Bronchial epithelial cell (primary cell): Measurements from ENCODE around the gene CARD9. TPM values are rescaled to one million over a fixed set of nuclear protein-coding genes. Genes with fewer than 3 reads are reported as not detected.

Experiments used
- DNase-seq: peaks from one replicate; pipeline ENCODE4 v3.0.0-alpha.2; 2010; ENCODE audit warnings: low read depth
- FAIRE-seq: peaks from 2 replicates; lab custom pipeline; 2011; peaks lifted over from hg19 to GRCh38; lab: Jason Lieb, UNC
- H3K27me3 ChIP-seq: 2 replicates; pipeline ENCODE4 v1.5.1; 2011; ENCODE audit warnings: low read length; ENCODE audit not compliant: control insufficient read depth, insufficient read depth
- H3K36me3 ChIP-seq: 2 replicates; pipeline ENCODE4 v1.5.1; 2011; ENCODE audit warnings: low read length; ENCODE audit not compliant: control insufficient read depth, insufficient read depth
- H3K4me3 ChIP-seq: 2 replicates; pipeline ENCODE4 v1.5.1; 2011; ENCODE audit warnings: mild to moderate bottlenecking, low read depth, low read length, control low read depth
- total RNA-seq: library from RNA; depleted of rRNA; stranded (reverse); fragments of >200 nt; gene quantifications from 2 replicates; pipeline ENCODE4 v1.2.1, GENCODE V29; 2014
- TF ChIP-seq, protein P1 (sequence below): IDR thresholded peaks from 2 replicates; pipeline ENCODE4 v1.5.1; 2011; ENCODE audit warnings: mild to moderate bottlenecking, moderate library complexity, low read length, control low read depth, inconsistent platforms; ENCODE audit not compliant: insufficient read depth, severe bottlenecking

The CARD9 gene
- total RNA-seq, 1 donor from 2014 or later: 0.53 TPM

DNA sequence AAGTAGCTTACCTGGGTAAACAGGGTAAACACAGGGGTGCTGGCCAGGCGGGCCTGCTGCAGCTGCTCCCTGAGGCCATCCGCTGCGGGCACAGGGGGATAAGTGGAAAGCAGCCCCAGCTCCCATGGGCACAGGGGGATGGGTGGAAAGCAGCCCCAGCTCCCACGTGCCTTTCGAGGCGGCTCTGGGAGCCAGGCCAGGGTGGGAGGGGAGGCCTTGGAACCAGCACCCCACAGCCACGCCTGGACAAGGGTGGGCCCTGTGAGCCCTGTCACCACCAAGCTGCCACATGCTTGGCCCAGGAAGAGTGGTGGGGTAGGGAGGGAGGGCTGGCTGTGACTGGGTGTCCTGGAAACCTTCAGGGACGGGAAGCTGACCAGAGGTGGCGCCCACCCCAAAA, 7.8 kb upstream of the CARD9 start:
- no peak for DNase-seq
- Histone ChIP-seq H3K4me3 (no peak overlapping the region), H3K27me3 (no peaks in the 10 kb centered on the region), H3K36me3 (peaks cover 31% of the 10 kb centered on the region)
- TF ChIP-seq, protein P1, sequence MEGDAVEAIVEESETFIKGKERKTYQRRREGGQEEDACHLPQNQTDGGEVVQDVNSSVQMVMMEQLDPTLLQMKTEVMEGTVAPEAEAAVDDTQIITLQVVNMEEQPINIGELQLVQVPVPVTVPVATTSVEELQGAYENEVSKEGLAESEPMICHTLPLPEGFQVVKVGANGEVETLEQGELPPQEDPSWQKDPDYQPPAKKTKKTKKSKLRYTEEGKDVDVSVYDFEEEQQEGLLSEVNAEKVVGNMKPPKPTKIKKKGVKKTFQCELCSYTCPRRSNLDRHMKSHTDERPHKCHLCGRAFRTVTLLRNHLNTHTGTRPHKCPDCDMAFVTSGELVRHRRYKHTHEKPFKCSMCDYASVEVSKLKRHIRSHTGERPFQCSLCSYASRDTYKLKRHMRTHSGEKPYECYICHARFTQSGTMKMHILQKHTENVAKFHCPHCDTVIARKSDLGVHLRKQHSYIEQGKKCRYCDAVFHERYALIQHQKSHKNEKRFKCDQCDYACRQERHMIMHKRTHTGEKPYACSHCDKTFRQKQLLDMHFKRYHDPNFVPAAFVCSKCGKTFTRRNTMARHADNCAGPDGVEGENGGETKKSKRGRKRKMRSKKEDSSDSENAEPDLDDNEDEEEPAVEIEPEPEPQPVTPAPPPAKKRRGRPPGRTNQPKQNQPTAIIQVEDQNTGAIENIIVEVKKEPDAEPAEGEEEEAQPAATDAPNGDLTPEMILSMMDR: no peak
- no peak for FAIRE-seq

DNA sequence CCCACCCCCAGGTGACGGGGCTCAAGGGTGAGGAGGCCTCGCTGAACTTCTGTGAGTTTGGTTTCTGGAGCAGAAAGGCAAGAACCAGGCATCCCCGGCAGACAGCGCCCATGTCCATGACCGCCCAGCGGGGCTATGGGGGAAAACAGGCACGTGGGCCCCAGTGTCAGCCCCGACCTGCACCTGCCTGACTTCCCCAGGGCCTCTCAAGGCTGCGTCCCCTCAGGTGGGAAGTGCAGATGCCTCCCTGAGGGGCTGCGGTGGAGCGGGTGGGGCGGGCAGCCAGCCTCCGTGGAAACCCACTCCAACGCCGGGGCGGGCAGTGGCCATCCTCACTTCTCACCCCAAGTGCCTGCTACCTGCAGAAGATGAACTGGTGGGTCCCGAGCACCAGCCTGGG, 6.9 kb upstream of the CARD9 start:
- H3K36me3 ChIP-seq: peaks cover 33% of the 10 kb centered on the region
- no peaks in the 10 kb centered on the region for H3K27me3 ChIP-seq
- H3K4me3 ChIP-seq: no peak overlapping the region
- DNase-seq (no peak), FAIRE-seq (no peak)
- TF ChIP-seq, protein P1: no peak

DNA sequence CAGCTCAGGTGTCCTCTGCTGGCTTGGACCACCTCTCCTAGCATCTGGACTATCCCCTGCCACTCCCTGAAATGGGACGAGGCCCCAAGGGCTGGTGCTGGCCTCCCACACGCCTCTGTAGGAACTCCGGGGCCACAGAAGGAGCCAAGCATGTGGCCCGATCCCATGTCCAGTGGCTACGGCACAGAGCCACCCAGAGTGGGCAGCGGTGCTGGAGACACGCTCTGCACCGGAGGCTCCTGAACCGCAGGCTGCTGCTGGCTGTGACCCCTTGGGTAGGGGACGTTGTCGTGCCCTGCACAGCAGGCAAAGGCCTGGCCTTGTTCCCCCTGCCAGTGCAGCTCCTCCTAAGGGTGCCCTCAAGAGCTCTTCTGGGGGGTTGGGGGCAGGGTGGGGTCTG, 6.4 kb upstream of the CARD9 start:
- Histone ChIP-seq H3K36me3 (peaks cover 33% of the 10 kb centered on the region), H3K27me3 (no peaks in the 10 kb centered on the region), H3K4me3 (no peak overlapping the region)
- TF ChIP-seq, protein P1: no peak
- DNase-seq: no peak
- no peak for FAIRE-seq

DNA sequence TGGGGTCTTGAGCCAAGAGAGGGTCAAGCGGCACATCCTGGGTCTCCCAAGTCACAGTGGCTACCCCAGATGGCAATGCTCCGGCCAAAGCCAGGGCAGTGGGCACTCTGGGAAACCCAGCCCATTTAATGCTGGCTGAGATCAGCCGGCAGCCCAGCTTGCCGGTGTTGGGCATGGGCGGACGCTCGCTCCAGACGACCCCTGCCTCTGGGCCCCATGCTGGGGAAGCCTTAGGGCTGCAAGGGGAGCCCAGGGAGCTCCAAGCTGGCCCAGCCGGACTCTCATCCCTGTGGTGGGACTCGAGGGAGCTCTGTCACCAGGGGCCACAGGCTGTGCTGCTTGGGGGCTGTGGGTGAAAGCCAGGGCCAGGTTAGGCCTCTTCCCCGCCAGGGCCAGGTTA, 5.9 kb upstream of the CARD9 start:
- H3K36me3 ChIP-seq: peaks cover 33% of the 10 kb centered on the region
- TF ChIP-seq, protein P1: no peak
- FAIRE-seq (no peak), DNase-seq (no peak)
- H3K4me3 ChIP-seq: no peak overlapping the region
- H3K27me3 ChIP-seq: no peaks in the 10 kb centered on the region

DNA sequence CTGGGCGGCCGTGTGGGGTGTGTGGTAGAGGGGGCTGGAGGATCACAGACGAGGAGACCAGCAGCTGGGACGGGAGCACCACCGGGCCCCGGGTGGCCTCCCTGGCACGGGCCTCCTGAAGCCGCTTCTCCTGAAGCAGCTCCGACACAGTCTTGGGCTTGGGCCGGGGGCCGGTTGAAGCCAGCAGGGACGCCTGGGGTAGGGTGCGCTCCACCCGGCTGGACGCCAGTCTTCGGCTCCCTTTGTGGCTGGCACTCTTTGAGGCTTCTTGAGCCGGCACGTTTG, 5.5 kb upstream of the CARD9 start:
- FAIRE-seq (no peak), DNase-seq (no peak)
- Histone ChIP-seq H3K36me3 (peaks cover 33% of the 10 kb centered on the region), H3K4me3 (no peak overlapping the region), H3K27me3 (no peaks in the 10 kb centered on the region)
- TF ChIP-seq, protein P1: no peak

DNA sequence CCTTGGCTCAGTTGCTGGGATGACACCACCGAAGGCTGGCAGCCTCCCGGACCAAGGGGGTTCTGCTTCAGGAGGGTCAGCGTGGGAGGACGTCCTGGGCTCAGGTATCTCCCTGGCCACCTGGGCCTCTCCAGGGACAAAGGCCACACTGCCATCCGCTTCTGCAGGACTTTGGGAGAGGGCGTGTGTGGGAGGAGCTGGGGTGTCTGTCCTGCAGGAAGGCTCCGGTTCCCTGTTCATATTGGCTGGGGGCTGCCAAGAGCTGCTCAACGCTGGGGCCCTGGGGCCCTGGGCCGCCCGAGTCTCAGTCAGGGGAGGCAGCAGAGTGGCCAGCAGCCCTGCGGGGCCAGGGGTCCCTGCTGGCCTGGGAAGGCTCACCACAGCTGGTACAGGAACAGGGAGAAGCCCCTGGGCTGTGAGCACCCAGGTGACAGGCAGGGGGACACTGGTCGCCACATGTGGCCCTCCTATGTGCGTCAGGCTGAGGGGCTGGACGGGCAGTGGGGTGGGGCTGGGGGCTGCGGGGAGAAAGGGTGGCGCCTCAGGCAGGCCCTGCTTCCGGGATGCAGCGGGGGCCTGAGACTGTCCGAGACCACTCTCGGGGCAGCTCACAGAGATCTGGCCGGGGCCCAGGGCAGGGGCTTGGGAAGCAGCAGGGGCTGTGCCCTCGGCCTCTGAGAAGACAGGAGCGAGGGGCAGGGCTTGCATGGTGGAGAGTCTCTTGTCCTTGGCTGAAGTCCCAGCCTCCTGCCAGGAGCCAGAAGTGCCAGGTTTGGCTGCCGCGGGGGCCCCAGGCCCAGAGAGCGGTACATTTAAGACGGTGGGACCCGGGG, 4.9 kb upstream of the CARD9 start:
- Histone ChIP-seq H3K36me3 (peaks cover 32% of the 10 kb centered on the region), H3K27me3 (no peaks in the 10 kb centered on the region), H3K4me3 (no peak overlapping the region)
- FAIRE-seq: no peak
- TF ChIP-seq, protein P1: no peak
- DNase-seq: no peak
